Measurements from ENCODE around the gene MAGI2. TPM values are rescaled to one million over a fixed set of nuclear protein-coding genes. Genes with fewer than 3 reads are reported as not detected.

The MAGI2 gene
- polyA plus RNA-seq, 3 donors, result 0.03 to 0.11 TPM; not detected in 1

DNA sequence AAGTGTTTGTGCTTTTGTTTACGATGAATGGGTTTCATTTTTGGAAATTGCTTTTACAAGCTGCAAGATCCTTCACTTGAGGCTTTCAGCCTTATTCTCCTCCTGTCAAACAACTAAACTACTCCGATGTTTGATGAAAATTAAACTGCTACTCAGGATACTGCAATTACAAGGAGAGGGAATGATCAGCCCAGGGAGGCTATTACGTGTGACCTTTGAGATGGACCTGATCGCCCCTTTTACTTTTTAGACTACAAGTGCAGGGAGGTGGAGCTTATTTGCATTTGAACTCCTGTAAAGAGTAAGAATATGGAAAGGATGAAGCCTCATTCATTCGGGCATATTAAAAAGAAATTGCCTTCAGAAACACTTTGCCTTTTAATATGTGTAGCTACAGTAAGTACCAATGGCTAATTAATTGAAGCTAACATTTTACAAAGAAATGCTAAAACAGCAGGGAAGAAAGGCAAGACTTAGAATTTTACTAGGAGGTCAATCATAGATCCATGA, 1435.8 kb downstream of the MAGI2 start:
- Mint-ChIP-seq H3K27ac (no peak overlapping the region), H3K27me3 (ENCODE audit: low read depth in 3 of 3) (peaks cover 22 to 23% (median 22%) of the 10 kb centered on the region in 3 donors), H3K4me1 (peaks cover 18% of the 10 kb centered on the region), H3K36me3 (peaks cover 0 to 5% of the 10 kb centered on the region in 2 donors), H3K4me3 (peak overlapping the region in 1 of 2 donors; percentile 94), H3K9me3 (peaks cover 0 to 6% (median 3%) of the 10 kb centered on the region in 7 donors)
- Histone ChIP-seq H3K4me2 (replicated peaks; ENCODE audit: extremely low read depth, low read length, poor library complexity, severe bottlenecking) (no peak overlapping the region), H3K9me3 (replicated peaks in 1 of 2; ENCODE audit: control insufficient read depth in 1 of 2, insufficient read depth in 1 of 2, low read length in 2 of 2) (peaks cover 0 to 7% of the 10 kb centered on the region in 2 donors), H3K27me3 (ENCODE audit: control insufficient read depth in 2 of 2, insufficient read depth in 2 of 2, low read length in 2 of 2) (peaks cover 23 to 25% of the 10 kb centered on the region in 2 donors), H3K4me3 (replicated peaks in 1 of 3; ENCODE audit: low read depth in 2 of 3, low read length in 3 of 3) (no peak overlapping the region), H4K20me1 (ENCODE audit: insufficient read depth, low read length) (no peaks in the 10 kb centered on the region), H2AFZ (ENCODE audit: insufficient read depth, low read depth, low read length, poor library complexity, severe bottlenecking) (no peak overlapping the region), H3K36me3 (replicated peaks in 1 of 2; ENCODE audit: control insufficient read depth in 1 of 2, insufficient read depth in 2 of 2, low read length in 2 of 2) (no peaks in the 10 kb centered on the region), H3K27ac (ENCODE audit: low read depth in 1 of 2, low read length in 2 of 2) (no peak overlapping the region), H3K4me1 (ENCODE audit: control insufficient read depth in 1 of 2, insufficient read depth in 2 of 2, low read length in 2 of 2) (peaks cover 11 to 17% of the 10 kb centered on the region in 2 donors), H3K79me2 (ENCODE audit: insufficient read depth, low read length) (no peaks in the 10 kb centered on the region), H3K9ac (ENCODE audit: insufficient read depth, low read length, poor library complexity, severe bottlenecking) (no peak overlapping the region)
- DNase-seq, result no peak
- TF ChIP-seq, protein P1, sequence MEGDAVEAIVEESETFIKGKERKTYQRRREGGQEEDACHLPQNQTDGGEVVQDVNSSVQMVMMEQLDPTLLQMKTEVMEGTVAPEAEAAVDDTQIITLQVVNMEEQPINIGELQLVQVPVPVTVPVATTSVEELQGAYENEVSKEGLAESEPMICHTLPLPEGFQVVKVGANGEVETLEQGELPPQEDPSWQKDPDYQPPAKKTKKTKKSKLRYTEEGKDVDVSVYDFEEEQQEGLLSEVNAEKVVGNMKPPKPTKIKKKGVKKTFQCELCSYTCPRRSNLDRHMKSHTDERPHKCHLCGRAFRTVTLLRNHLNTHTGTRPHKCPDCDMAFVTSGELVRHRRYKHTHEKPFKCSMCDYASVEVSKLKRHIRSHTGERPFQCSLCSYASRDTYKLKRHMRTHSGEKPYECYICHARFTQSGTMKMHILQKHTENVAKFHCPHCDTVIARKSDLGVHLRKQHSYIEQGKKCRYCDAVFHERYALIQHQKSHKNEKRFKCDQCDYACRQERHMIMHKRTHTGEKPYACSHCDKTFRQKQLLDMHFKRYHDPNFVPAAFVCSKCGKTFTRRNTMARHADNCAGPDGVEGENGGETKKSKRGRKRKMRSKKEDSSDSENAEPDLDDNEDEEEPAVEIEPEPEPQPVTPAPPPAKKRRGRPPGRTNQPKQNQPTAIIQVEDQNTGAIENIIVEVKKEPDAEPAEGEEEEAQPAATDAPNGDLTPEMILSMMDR (IDR thresholded peaks at IDR 0.05), result no peak
- 100% methylated on average over 2 of the region's 5 CpGs for WGBS (ENCODE audit: insufficient coverage)
- intact Hi-C loops (cut with micrococcal nuclease), result no loop called here

DNA sequence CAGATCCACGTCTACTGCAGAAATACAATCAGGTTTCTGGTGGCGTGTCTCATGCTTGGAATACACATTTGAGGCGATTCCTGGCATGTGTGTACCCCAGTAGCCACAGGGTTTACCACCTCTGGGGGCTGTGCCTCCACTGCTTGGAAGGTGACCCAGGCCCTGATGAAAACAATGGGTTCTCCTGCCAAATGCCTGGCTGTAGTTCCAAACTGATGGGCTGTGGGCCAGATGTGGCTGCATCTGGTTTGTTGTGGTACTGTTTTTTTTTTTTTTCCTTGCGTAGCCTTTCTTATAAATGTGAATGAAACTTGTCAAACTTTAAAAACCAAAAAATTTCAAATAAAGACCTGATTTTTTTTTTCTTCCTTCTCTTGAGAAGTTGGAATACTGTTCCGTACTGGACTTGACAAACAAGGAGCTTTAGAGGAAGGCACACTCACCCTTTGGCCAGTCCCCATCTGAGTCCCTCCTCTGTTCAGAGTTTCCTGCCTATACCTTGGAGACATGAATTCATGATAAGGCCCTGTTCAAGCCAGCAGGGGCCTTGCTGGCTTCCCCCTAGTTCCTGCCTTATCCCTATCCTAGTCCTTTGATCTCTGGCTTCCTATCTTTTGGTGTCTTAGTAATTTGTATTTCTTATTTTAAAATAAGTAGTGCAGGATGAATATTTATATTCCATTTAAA, 1437.8 kb downstream of the MAGI2 start:
- H3K4me3 ChIP-seq (replicated peaks in 1 of 3; ENCODE audit: low read depth in 2 of 3, low read length in 3 of 3), result no peak overlapping the region
- peaks cover 24 to 27% (median 26%) of the 10 kb centered on the region in 3 donors for H3K27me3 Mint-ChIP-seq (ENCODE audit: low read depth in 3 of 3)
- H3K4me2 ChIP-seq (replicated peaks; ENCODE audit: extremely low read depth, low read length, poor library complexity, severe bottlenecking), result no peak overlapping the region
- H3K36me3 ChIP-seq (replicated peaks in 1 of 2; ENCODE audit: control insufficient read depth in 1 of 2, insufficient read depth in 2 of 2, low read length in 2 of 2), result no peaks in the 10 kb centered on the region
- 97% methylated on average over 3 of the region's 5 CpGs for WGBS (ENCODE audit: insufficient coverage)
- H4K20me1 ChIP-seq (ENCODE audit: insufficient read depth, low read length), result no peaks in the 10 kb centered on the region
- H3K79me2 ChIP-seq (ENCODE audit: insufficient read depth, low read length), result no peaks in the 10 kb centered on the region
- no peak overlapping the region for H3K9ac ChIP-seq (ENCODE audit: insufficient read depth, low read length, poor library complexity, severe bottlenecking)
- DNase-seq, result no peak
- H3K27ac Mint-ChIP-seq, result no peak overlapping the region
- TF ChIP-seq, protein P1 (IDR thresholded peaks at IDR 0.05), result no peak
- H3K4me3 Mint-ChIP-seq, result no peak overlapping the region
- H3K4me1 Mint-ChIP-seq, result peaks cover 17% of the 10 kb centered on the region
- peaks cover 23 to 25% of the 10 kb centered on the region in 2 donors for H3K27me3 ChIP-seq (ENCODE audit: control insufficient read depth in 2 of 2, insufficient read depth in 2 of 2, low read length in 2 of 2)
- H3K27ac ChIP-seq (ENCODE audit: low read depth in 1 of 2, low read length in 2 of 2), result no peak overlapping the region
- peaks cover 0 to 5% of the 10 kb centered on the region in 2 donors for H3K36me3 Mint-ChIP-seq
- peaks cover 0 to 7% of the 10 kb centered on the region in 2 donors for H3K9me3 ChIP-seq (replicated peaks in 1 of 2; ENCODE audit: control insufficient read depth in 1 of 2, insufficient read depth in 1 of 2, low read length in 2 of 2)
- H3K9me3 Mint-ChIP-seq, result peaks cover 0 to 6% (median 3%) of the 10 kb centered on the region in 7 donors
- intact Hi-C loops (cut with micrococcal nuclease), result no loop called here
- H3K4me1 ChIP-seq (ENCODE audit: control insufficient read depth in 1 of 2, insufficient read depth in 2 of 2, low read length in 2 of 2), result peaks cover 11 to 16% of the 10 kb centered on the region in 2 donors
- no peak overlapping the region for H2AFZ ChIP-seq (ENCODE audit: insufficient read depth, low read depth, low read length, poor library complexity, severe bottlenecking)

All from CD14-positive monocyte (primary cell).